PC-3 (cell line): Measurements from ENCODE around the gene CHIT1. TPM values are rescaled to one million over a fixed set of nuclear protein-coding genes. Genes with fewer than 3 reads are reported as not detected.
"Not testable (repeated sequence)": the region's sequence is repeated elsewhere in the genome, so short reads cannot be mapped to it uniquely, and the experiment has no call there.

Experiments used
- ATAC-seq: fragments of 200-7000 bp; cut with Tn5 transposase; 2 replicates; pipeline ENCODE4 v1.9.1; 2020; ENCODE audit warnings: mild to moderate bottlenecking, moderate library complexity
- BruUV-seq: library from RNA; stranded (reverse); fragments of 400-500 nt; replicated peaks from 2 replicates; lab custom pipeline; 2021; lab: Mats Ljungman, UMichigan
- CTCF ChIA-PET: fragments of 300-600 bp; sonication (Branson Sonifier 250); formaldehyde crosslinking; loops from one replicate; lab custom pipeline; 2022; ENCODE audit warnings: antibody characterized with exemption; lab: Charles Lee
- POLR2A ChIA-PET: fragments of 300-600 bp; sonication (Branson Sonifier 250); formaldehyde crosslinking; loops from one replicate; lab custom pipeline; 2022; ENCODE audit warnings: antibody characterized with exemption; ENCODE audit not compliant: unreplicated experiment; lab: Charles Lee
- DNase-seq: peaks from one replicate; pipeline ENCODE4 v3.0.0-alpha.2; 2015
- H2AFZ ChIP-seq: fragments of 300-600 bp; sonication (generic); 2 replicates; pipeline ENCODE4 v1.6.0; 2016; ENCODE audit warnings: antibody characterized with exemption, low read length
- H3F3A ChIP-seq: fragments of 300-600 bp; sonication (generic); one replicate; pipeline ENCODE4 v1.6.0; 2017; ENCODE audit warnings: antibody characterized with exemption, low read length, control low read depth, mild to moderate bottlenecking; ENCODE audit not compliant: unreplicated experiment
- H3K27ac ChIP-seq: fragments of 300-600 bp; sonication (generic); 2 replicates; pipeline ENCODE4 v1.5.1; 2016; ENCODE audit warnings: mild to moderate bottlenecking, low read length
- H3K27me3 ChIP-seq: fragments of 300-600 bp; sonication (generic); 2 replicates; pipeline ENCODE4 v1.6.1; 2016; ENCODE audit warnings: low read length, mixed read lengths
- H3K36me3 ChIP-seq: fragments of 300-600 bp; sonication (generic); 2 replicates; pipeline ENCODE4 v1.6.1; 2016; ENCODE audit warnings: low read depth, mixed run types, low read length, mixed read lengths
- H3K4me1 ChIP-seq: fragments of 300-600 bp; sonication (generic); 2 replicates; pipeline ENCODE4 v1.5.1; 2016; ENCODE audit warnings: low read length; ENCODE audit not compliant: insufficient read depth
- H3K4me2 ChIP-seq: fragments of 300-600 bp; sonication (generic); 2 replicates; pipeline ENCODE4 v1.6.0; 2016; ENCODE audit warnings: low read length
- H3K4me3 ChIP-seq: fragments of 300-600 bp; sonication (generic); 2 replicates; pipeline ENCODE4 v1.5.1; 2016; ENCODE audit warnings: mild to moderate bottlenecking, low read length, mixed read lengths
- H3K79me2 ChIP-seq: fragments of 300-600 bp; sonication (generic); 2 replicates; pipeline ENCODE4 v1.6.1; 2017; ENCODE audit warnings: low read length, mixed read lengths
- H3K9ac ChIP-seq: fragments of 300-600 bp; sonication (generic); 2 replicates; pipeline ENCODE4 v1.6.0; 2016; ENCODE audit warnings: mild to moderate bottlenecking, low read length
- H3K9me2 ChIP-seq: fragments of 300-600 bp; sonication (generic); replicated peaks from 2 replicates; pipeline ENCODE4 v1.6.1; 2016; ENCODE audit warnings: mixed run types, low read length, mixed read lengths
- H3K9me3 ChIP-seq: fragments of 300-600 bp; sonication (generic); 2 replicates; pipeline ENCODE4 v1.6.1; 2016; ENCODE audit warnings: low read length, mixed read lengths
- H4K20me1 ChIP-seq: fragments of 300-600 bp; sonication (generic); 2 replicates; pipeline ENCODE4 v1.6.1; 2016; ENCODE audit warnings: low read length, mixed read lengths
- CTCF ChIP-seq: fragments of 300-600 bp; sonication (generic); conservative IDR thresholded peaks from 2 replicates; pipeline ENCODE4 v1.5.1; 2017; ENCODE audit warnings: antibody characterized with exemption, low read depth, mild to moderate bottlenecking, low read length
- EZH2 ChIP-seq: fragments of 300-600 bp; sonication (generic); IDR thresholded peaks from one replicate; pipeline ENCODE4 v1.6.1; 2017; ENCODE audit warnings: antibody characterized with exemption, mild to moderate bottlenecking, low read length; ENCODE audit not compliant: unreplicated experiment
- EZH2phosphoT487 ChIP-seq: fragments of 300-600 bp; sonication (generic); IDR thresholded peaks from 2 replicates; pipeline ENCODE4 v1.6.1; 2018; ENCODE audit warnings: mild to moderate bottlenecking, antibody characterized with exemption, low read length, borderline replicate concordance
- intact Hi-C: fragments of 100-400 bp; cut with micrococcal nuclease; formaldehyde crosslinking; loops from 2 replicates; pipeline ENCODE4 v1.9.0; 2023
- total RNA-seq: library from RNA; depleted of rRNA; stranded (reverse); fragments of >200 nt; gene quantifications from 2 replicates; pipeline ENCODE4 v1.2.3, GENCODE V29; 2014

The CHIT1 gene
- total RNA-seq, 1 experiment from 2014 or later: not detected

- H3K4me2 ChIP-seq: no peak overlapping the region
- CTCF ChIA-PET: no interaction called here
- no peak overlapping the region for H2AFZ ChIP-seq
- no peaks in the 10 kb centered on the region for H3F3A ChIP-seq
- peak; percentile 29; the same call in 1 of the 2 replicates for ATAC-seq
- H3K36me3 ChIP-seq: no peaks in the 10 kb centered on the region
- no peaks in the 10 kb centered on the region for H3K79me2 ChIP-seq
- H3K27me3 ChIP-seq: peaks cover 50% of the 10 kb centered on the region
- POLR2A ChIA-PET: no interaction called here
- H3K4me1 ChIP-seq: no peaks in the 10 kb centered on the region
- H3K9me3 ChIP-seq: no peaks in the 10 kb centered on the region
- no peak overlapping the region for H3K4me3 ChIP-seq
- H3K9me2 ChIP-seq: no peaks in the 10 kb centered on the region
- TF ChIP-seq EZH2 (no peak), CTCF (no peak), EZH2phosphoT487 (no peak)
- no peak overlapping the region for H3K9ac ChIP-seq
- DNase-seq: peak; percentile 29
- no peak overlapping the region for H3K27ac ChIP-seq
- BruUV-seq: no TSS peak
- intact Hi-C loops: no loop called here
- no peaks in the 10 kb centered on the region for H4K20me1 ChIP-seq
Measured at GRCh38 chr1:203250911-203251310, 21.4 kb upstream of the CHIT1 start.

GRCh38 chr1:203244776-203245175 lies 15.3 kb upstream of the CHIT1 start:
- H3F3A ChIP-seq: no peaks in the 10 kb centered on the region
- no peak overlapping the region for H3K4me3 ChIP-seq
- BruUV-seq: no TSS peak
- H3K27ac ChIP-seq: no peak overlapping the region
- no peak for DNase-seq
- H3K36me3 ChIP-seq: no peaks in the 10 kb centered on the region
- no peaks in the 10 kb centered on the region for H3K9me3 ChIP-seq
- no peak for ATAC-seq
- H3K9ac ChIP-seq: no peak overlapping the region
- intact Hi-C loops: no loop called here
- H2AFZ ChIP-seq: no peak overlapping the region
- ChIA-PET CTCF (no interaction called here), POLR2A (interaction anchor here (0.6 kb wide), 1 partner anchor 315 kb away, joined by 8 read pairs; no protein-coding TSS in a partner anchor)
- no peaks in the 10 kb centered on the region; the same call in 1 of the 2 replicates for H4K20me1 ChIP-seq
- no peaks in the 10 kb centered on the region for H3K9me2 ChIP-seq
- H3K79me2 ChIP-seq: no peaks in the 10 kb centered on the region
- H3K4me2 ChIP-seq: no peak overlapping the region
- peaks cover 45% of the 10 kb centered on the region for H3K27me3 ChIP-seq
- H3K4me1 ChIP-seq: no peaks in the 10 kb centered on the region
- TF ChIP-seq EZH2phosphoT487: no peak
- no peak for TF ChIP-seq CTCF
- no peak for TF ChIP-seq EZH2

GRCh38 chr1:203241708-203242107 lies 12.2 kb upstream of the CHIT1 start:
- H3K4me3 ChIP-seq, POLR2A ChIA-PET, H3K36me3 ChIP-seq, H2AFZ ChIP-seq, H3K27ac ChIP-seq, H3K4me2 ChIP-seq, H3K79me2 ChIP-seq, H3K9me3 ChIP-seq, H3F3A ChIP-seq, H3K4me1 ChIP-seq, DNase-seq, BruUV-seq, H4K20me1 ChIP-seq, ATAC-seq, H3K9ac ChIP-seq, intact Hi-C loops, H3K9me2 ChIP-seq: not testable (repeated sequence)
- peaks cover 39% of the 10 kb centered on the region for H3K27me3 ChIP-seq
- CTCF ChIA-PET: interaction anchor here (0.6 kb wide), 1 partner anchor 26 kb away, joined by 5 read pairs; no protein-coding TSS in a partner anchor
